Activated naive CD4-positive, alpha-beta T cell treated with anti-CD3 and anti-CD28 coated beads, Interleukin-2, amount 50 U/mL, for 72 hours (primary cell): ENCODE results near the gene PAK2. TPM values are rescaled to one million over a fixed set of nuclear protein-coding genes. Genes with fewer than 3 reads are reported as not detected.
A peak's percentile ranks its signal among the peaks of the same experiment; 100 is the strongest.
"Not testable (repeated sequence)": the region's sequence is repeated elsewhere in the genome, so short reads cannot be mapped to it uniquely, and the experiment has no call there.

ENCODE experiments used
- ATAC-seq, 2 donors: fragments of 150-1000 bp; cut with Tn5 transposase; 2 replicates each; pipeline ENCODE4 v1.10.0; 2021; ENCODE audit warnings: mild to moderate bottlenecking in 2 of 2, moderate library complexity in 2 of 2
- DNase-seq, 2 donors: peaks; one replicate each; pipeline ENCODE4 v3.0.0; 2021 to 2022; ENCODE audit warnings: low spot score in 2 of 2
- H3K27ac Mint-ChIP-seq, 2 donors: one replicate each; pipeline ENCODE4 v1.8.0; 2022; ENCODE audit warnings: mild to moderate bottlenecking in 2 of 2, mixed read lengths in 2 of 2
- H3K36me3 Mint-ChIP-seq, 2 donors: one replicate each; pipeline ENCODE4 v1.8.0; 2022; ENCODE audit warnings: mixed read lengths in 2 of 2
- H3K9me3 Mint-ChIP-seq, 2 donors: one replicate each; pipeline ENCODE4 v1.8.0; 2022; ENCODE audit warnings: mixed read lengths in 2 of 2
- total RNA-seq, 2 donors: library from RNA; stranded (reverse); gene quantifications; one replicate each; pipeline ENCODE4 v1.2.3, GENCODE V29; 2022

The PAK2 gene
- total RNA-seq, 2 donors from 2014 or later: 73.5 to 102 TPM

GRCh38 chr3:196717162-196717561 is 22.5 kb upstream of the PAK2 start:
- not testable (repeated sequence) for H3K27ac Mint-ChIP-seq, H3K9me3 Mint-ChIP-seq, DNase-seq, ATAC-seq
- H3K36me3 Mint-ChIP-seq: peaks cover 17 to 34% of the 10 kb centered on the region in 2 donors

GRCh38 chr3:196721097-196721496 is 18.6 kb upstream of the PAK2 start:
- Mint-ChIP-seq H3K9me3 (peaks cover 0 to 8% of the 10 kb centered on the region in 2 donors), H3K36me3 (peaks cover 18 to 37% of the 10 kb centered on the region in 2 donors), H3K27ac (no peak overlapping the region)
- DNase-seq: no peak
- ATAC-seq: no peak

- ATAC-seq: peak; percentile 86 to 100
- DNase-seq: no peak
- Mint-ChIP-seq H3K27ac (peak overlapping the region; percentile 57 to 77), H3K36me3 (peaks cover 11 to 37% of the 10 kb centered on the region in 2 donors), H3K9me3 (no peaks in the 10 kb centered on the region)
These were observed 12.6 kb upstream of the PAK2 start for GRCh38 chr3:196726788-196727675.

GRCh38 chr3:196735751-196736150 is 3.9 kb upstream of the PAK2 start:
- ATAC-seq (no peak), DNase-seq (no peak)
- Mint-ChIP-seq H3K9me3 (peaks cover 0 to 5% of the 10 kb centered on the region in 2 donors), H3K36me3 (peaks cover 6 to 30% of the 10 kb centered on the region in 2 donors), H3K27ac (no peak overlapping the region)

GRCh38 chr3:196736670-196737374 is 2.8 kb upstream of the PAK2 start:
- Mint-ChIP-seq H3K27ac (no peak overlapping the region), H3K9me3 (peaks cover 0 to 5% of the 10 kb centered on the region in 2 donors), H3K36me3 (peaks cover 17 to 34% of the 10 kb centered on the region in 2 donors)
- DNase-seq: no peak
- no peak for ATAC-seq

GRCh38 chr3:196737655-196738054 is 2.0 kb upstream of the PAK2 start:
- DNase-seq: no peak
- H3K36me3 Mint-ChIP-seq: peaks cover 17 to 35% of the 10 kb centered on the region in 2 donors
- ATAC-seq: no peak
- no peak overlapping the region for H3K27ac Mint-ChIP-seq
- H3K9me3 Mint-ChIP-seq: peaks cover 0 to 5% of the 10 kb centered on the region in 2 donors

- H3K9me3 Mint-ChIP-seq: peaks cover 0 to 5% of the 10 kb centered on the region in 2 donors
- H3K27ac Mint-ChIP-seq: peak overlapping the region; percentile 99 to 100
- peak; percentile 39 to 57 for ATAC-seq
- peak in 1 of 2 donors; percentile 18 for DNase-seq
- H3K36me3 Mint-ChIP-seq: peaks cover 17 to 34% of the 10 kb centered on the region in 2 donors
These were observed 1.0 kb downstream of the PAK2 start for GRCh38 chr3:196740481-196741248.

GRCh38 chr3:196741249-196741889 is 1.7 kb downstream of the PAK2 start:
- Mint-ChIP-seq H3K36me3 (peaks cover 17 to 41% of the 10 kb centered on the region in 2 donors), H3K27ac (peak overlapping the region; percentile 99 to 100)
- no peak for ATAC-seq

GRCh38 chr3:196743569-196743968 is 3.9 kb downstream of the PAK2 start:
- not testable (repeated sequence) for H3K27ac Mint-ChIP-seq, ATAC-seq, DNase-seq, H3K9me3 Mint-ChIP-seq
- H3K36me3 Mint-ChIP-seq: peaks cover 22 to 48% of the 10 kb centered on the region in 2 donors

More at GRCh38 chr3:196741249-196741889, 1.7 kb downstream of the PAK2 start:
- peaks cover 0 to 5% of the 10 kb centered on the region in 2 donors for H3K9me3 Mint-ChIP-seq
- no peak for DNase-seq

- Mint-ChIP-seq H3K27ac (no peak overlapping the region), H3K36me3 (peaks cover 20 to 59% of the 10 kb centered on the region in 2 donors), H3K9me3 (peaks cover 0 to 11% of the 10 kb centered on the region in 2 donors)
- no peak for ATAC-seq
- DNase-seq: no peak
These were observed 9.5 kb downstream of the PAK2 start for GRCh38 chr3:196749125-196749524.

- DNase-seq (no peak), ATAC-seq (no peak)
- Mint-ChIP-seq H3K36me3 (peaks cover 39 to 72% of the 10 kb centered on the region in 2 donors), H3K9me3 (peaks cover 0 to 26% of the 10 kb centered on the region in 2 donors), H3K27ac (no peak overlapping the region)
These were observed 13.5 kb downstream of the PAK2 start for GRCh38 chr3:196753201-196753600.

- Mint-ChIP-seq H3K9me3 (peaks cover 0 to 25% of the 10 kb centered on the region in 2 donors), H3K27ac (peak overlapping the region in 1 of 2 donors; percentile 74), H3K36me3 (peaks cover 31 to 63% of the 10 kb centered on the region in 2 donors)
- ATAC-seq (no peak), DNase-seq (no peak)
These were observed 14.7 kb downstream of the PAK2 start for GRCh38 chr3:196754091-196754981.

GRCh38 chr3:196756732-196757131 is 17.1 kb downstream of the PAK2 start:
- H3K27ac Mint-ChIP-seq: peak overlapping the region; percentile 48 to 75
- DNase-seq (no peak), ATAC-seq (no peak)
- peaks cover 5 to 27% of the 10 kb centered on the region in 2 donors for H3K9me3 Mint-ChIP-seq
- H3K36me3 Mint-ChIP-seq: peaks cover 32 to 60% of the 10 kb centered on the region in 2 donors

GRCh38 chr3:196757876-196758739 is 18.5 kb downstream of the PAK2 start:
- peak overlapping the region; percentile 72 to 75 for H3K27ac Mint-ChIP-seq
- H3K36me3 Mint-ChIP-seq: peaks cover 32 to 54% of the 10 kb centered on the region in 2 donors
- ATAC-seq: peak; percentile 62 to 81
- no peak for DNase-seq
- peaks cover 5 to 27% of the 10 kb centered on the region in 2 donors for H3K9me3 Mint-ChIP-seq
